HepG2 (cell line): Measurements from ENCODE around the gene IL1RAP. TPM values are rescaled to one million over a fixed set of nuclear protein-coding genes. Genes with fewer than 3 reads are reported as not detected.

Experiments
- CCAR2 ChIP-seq: fragments of 200-400 bp; formaldehyde crosslinking; optimal IDR thresholded peaks from 2 replicates; pipeline ENCODE3; 2018; ENCODE audit warnings: low read depth, mild to moderate bottlenecking, low read length, moderate library complexity
- CHD4 ChIP-seq: fragments of 200-600 bp; sonication (generic); IDR thresholded peaks from 2 replicates; pipeline ENCODE4 v1.7.0; 2017; ENCODE audit warnings: mild to moderate bottlenecking, low read length, borderline replicate concordance
- DMAP1 ChIP-seq: IDR thresholded peaks from 2 replicates; pipeline ENCODE4 v1.6.1; 2016
- EED ChIP-seq: sonication (generic); formaldehyde crosslinking; IDR thresholded peaks from 2 replicates; pipeline ENCODE4 v1.5.0; 2020; ENCODE audit warnings: mild to moderate bottlenecking, missing genetic modification reagents
- KLF11 ChIP-seq: IDR thresholded peaks from 2 replicates; pipeline ENCODE4 v1.6.1; 2016; ENCODE audit warnings: missing compliant biosample characterization
- KLF6 ChIP-seq: IDR thresholded peaks from 2 replicates; pipeline ENCODE4 v1.8.0; 2016; ENCODE audit warnings: missing biosample characterization, missing genetic modification reagents
- MED1 ChIP-seq: sonication (generic); formaldehyde crosslinking; IDR thresholded peaks from 2 replicates; pipeline ENCODE4 v1.4.0; 2020; ENCODE audit warnings: missing genetic modification reagents
- NKX3-1 ChIP-seq: sonication (generic); formaldehyde crosslinking; IDR thresholded peaks from 2 replicates; pipeline ENCODE4 v1.5.0; 2020; ENCODE audit warnings: missing genetic modification reagents
- SATB2 ChIP-seq: sonication (generic); formaldehyde crosslinking; IDR thresholded peaks from 2 replicates; pipeline ENCODE4 v1.5.0; 2020; ENCODE audit warnings: missing genetic modification reagents
- TBL1XR1 ChIP-seq: fragments of 150-350 bp; IDR thresholded peaks from 2 replicates; pipeline ENCODE4 v1.6.1; 2014; ENCODE audit warnings: borderline replicate concordance, low read length; ENCODE audit not compliant: partially characterized antibody
- ZNF24 ChIP-seq: fragments of 450-650 bp; IDR thresholded peaks from 2 replicates; pipeline ENCODE4 v1.6.1; 2017; ENCODE audit warnings: antibody characterized with exemption, mild to moderate bottlenecking
- ZNF329 ChIP-seq: sonication (generic); formaldehyde crosslinking; IDR thresholded peaks from 2 replicates; pipeline ENCODE4 v1.9.0; 2021; ENCODE audit warnings: low read depth, mild to moderate bottlenecking, missing genetic modification reagents
- ZNF333 ChIP-seq: sonication (generic); formaldehyde crosslinking; IDR thresholded peaks from 2 replicates; pipeline ENCODE4 v1.4.0; 2020; ENCODE audit warnings: mild to moderate bottlenecking, missing genetic modification reagents, borderline replicate concordance
- ZNF343 ChIP-seq: sonication (generic); formaldehyde crosslinking; IDR thresholded peaks from 2 replicates; pipeline ENCODE4 v1.4.0; 2020; ENCODE audit warnings: mild to moderate bottlenecking, missing genetic modification reagents
- ZNF382 ChIP-seq: sonication (generic); formaldehyde crosslinking; IDR thresholded peaks from 2 replicates; pipeline ENCODE4 v1.5.0; 2020; ENCODE audit warnings: missing genetic modification reagents, mild to moderate bottlenecking, borderline replicate concordance
- ZNF713 ChIP-seq: sonication (generic); formaldehyde crosslinking; IDR thresholded peaks from 2 replicates; pipeline ENCODE4 v1.4.0; 2020; ENCODE audit warnings: mild to moderate bottlenecking, missing genetic modification reagents
- ZNF775 ChIP-seq: sonication (generic); formaldehyde crosslinking; IDR thresholded peaks from 2 replicates; pipeline ENCODE4 v1.4.0; 2020; ENCODE audit warnings: missing genetic modification reagents, mild to moderate bottlenecking, moderate library complexity, borderline replicate concordance
- polyA plus RNA-seq, 8 experiments: library from polyadenylated mRNA; depleted of rRNA in 3 of 8; stranded (reverse) in 7 of 8; unstranded in 1 of 8; fragments of >200 nt; fragmentation: Illumina TruSeq in 4 of 8; extraction: Trizol in 4 of 8; gene quantifications; 2 replicates each; pipeline versions ENCODE4 v1.2.1 to v1.2.3, GENCODE V29; 2011 to 2016; ENCODE audit warnings: low read depth in 4 of 8, missing spikeins in 1 of 8, mixed read lengths in 1 of 8; ENCODE audit not compliant: insufficient read depth in 1 of 8
- total RNA-seq, 5 experiments: library from RNA; depleted of rRNA; stranded (reverse); fragments of >200 nt; fragmentation: Illumina TruSeq; extraction: Trizol; gene quantifications; 2 replicates each; pipeline ENCODE4 v1.2.3, GENCODE V29; 2016; ENCODE audit warnings: low read depth in 1 of 5
- TF ChIP-seq, protein P1 (sequence below): sonication (generic); formaldehyde crosslinking; IDR thresholded peaks from 2 replicates; pipeline ENCODE4 v1.4.0; 2020; ENCODE audit warnings: missing genetic modification reagents, mild to moderate bottlenecking, borderline replicate concordance
- TF ChIP-seq, protein P2 (sequence below): sonication (generic); formaldehyde crosslinking; IDR thresholded peaks from 2 replicates; pipeline ENCODE4 v1.4.0; 2020; ENCODE audit warnings: missing genetic modification reagents, borderline replicate concordance
- TF ChIP-seq, protein P3 (sequence below): sonication (generic); formaldehyde crosslinking; IDR thresholded peaks from 2 replicates; pipeline ENCODE4 v1.4.0; 2020; ENCODE audit warnings: mild to moderate bottlenecking, missing genetic modification reagents
- TF ChIP-seq, protein P4 (sequence below): sonication (generic); formaldehyde crosslinking; conservative IDR thresholded peaks from 2 replicates; pipeline ENCODE4 v1.4.0; 2020; ENCODE audit warnings: mild to moderate bottlenecking, missing genetic modification reagents, moderate library complexity

The IL1RAP gene
- total and polyA plus RNA-seq, 2 of the 13 experiments (the other 11 are each of a cell fraction or from before 2014, with no cell fraction given), result 18.3 to 54.9 TPM

DNA sequence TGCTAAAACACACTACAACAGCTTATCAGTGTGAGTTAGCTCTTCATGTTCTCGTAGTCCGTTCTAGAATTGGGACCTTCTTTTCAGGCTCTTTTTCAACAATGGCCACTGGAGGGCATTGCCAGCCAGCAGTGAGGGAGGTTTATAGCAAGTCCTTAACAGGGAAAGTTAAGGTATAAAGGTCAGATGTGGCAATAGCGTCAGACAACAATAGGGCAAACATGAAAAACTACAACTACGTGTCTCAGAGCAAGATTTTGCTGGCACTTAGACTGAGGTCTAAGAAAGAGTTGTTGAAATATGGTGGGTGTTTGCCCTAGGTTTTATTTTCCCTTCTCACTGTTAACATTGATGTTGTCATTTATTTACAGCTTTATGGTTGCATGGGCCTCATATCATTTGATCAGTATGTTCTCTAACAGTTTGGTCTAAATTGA, 187.2 kb downstream of the IL1RAP start (continued):
- TF ChIP-seq, protein P1, sequence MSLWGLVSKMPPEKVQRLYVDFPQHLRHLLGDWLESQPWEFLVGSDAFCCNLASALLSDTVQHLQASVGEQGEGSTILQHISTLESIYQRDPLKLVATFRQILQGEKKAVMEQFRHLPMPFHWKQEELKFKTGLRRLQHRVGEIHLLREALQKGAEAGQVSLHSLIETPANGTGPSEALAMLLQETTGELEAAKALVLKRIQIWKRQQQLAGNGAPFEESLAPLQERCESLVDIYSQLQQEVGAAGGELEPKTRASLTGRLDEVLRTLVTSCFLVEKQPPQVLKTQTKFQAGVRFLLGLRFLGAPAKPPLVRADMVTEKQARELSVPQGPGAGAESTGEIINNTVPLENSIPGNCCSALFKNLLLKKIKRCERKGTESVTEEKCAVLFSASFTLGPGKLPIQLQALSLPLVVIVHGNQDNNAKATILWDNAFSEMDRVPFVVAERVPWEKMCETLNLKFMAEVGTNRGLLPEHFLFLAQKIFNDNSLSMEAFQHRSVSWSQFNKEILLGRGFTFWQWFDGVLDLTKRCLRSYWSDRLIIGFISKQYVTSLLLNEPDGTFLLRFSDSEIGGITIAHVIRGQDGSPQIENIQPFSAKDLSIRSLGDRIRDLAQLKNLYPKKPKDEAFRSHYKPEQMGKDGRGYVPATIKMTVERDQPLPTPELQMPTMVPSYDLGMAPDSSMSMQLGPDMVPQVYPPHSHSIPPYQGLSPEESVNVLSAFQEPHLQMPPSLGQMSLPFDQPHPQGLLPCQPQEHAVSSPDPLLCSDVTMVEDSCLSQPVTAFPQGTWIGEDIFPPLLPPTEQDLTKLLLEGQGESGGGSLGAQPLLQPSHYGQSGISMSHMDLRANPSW (CRISPR knock-in tag), result no peak
- TF ChIP-seq ZNF333 (no peak), DMAP1 (CRISPR knock-in tag) (no peak), ZNF343 (no peak), ZNF382 (CRISPR knock-in tag) (no peak), MED1 (CRISPR knock-in tag) (peak; percentile 62; the same call in 1 of the 2 replicates), KLF6 (CRISPR knock-in tag) (no peak), ZNF24 (no peak), ZNF713 (CRISPR knock-in tag) (no peak), SATB2 (CRISPR knock-in tag) (no peak), ZNF775 (CRISPR knock-in tag) (no peak), KLF11 (CRISPR knock-in tag) (no peak), CHD4 (no peak), CCAR2 (no peak), ZNF329 (CRISPR knock-in tag) (no peak), NKX3-1 (CRISPR knock-in tag) (no peak), EED (no peak), TBL1XR1 (no peak)
- TF ChIP-seq, protein P2, sequence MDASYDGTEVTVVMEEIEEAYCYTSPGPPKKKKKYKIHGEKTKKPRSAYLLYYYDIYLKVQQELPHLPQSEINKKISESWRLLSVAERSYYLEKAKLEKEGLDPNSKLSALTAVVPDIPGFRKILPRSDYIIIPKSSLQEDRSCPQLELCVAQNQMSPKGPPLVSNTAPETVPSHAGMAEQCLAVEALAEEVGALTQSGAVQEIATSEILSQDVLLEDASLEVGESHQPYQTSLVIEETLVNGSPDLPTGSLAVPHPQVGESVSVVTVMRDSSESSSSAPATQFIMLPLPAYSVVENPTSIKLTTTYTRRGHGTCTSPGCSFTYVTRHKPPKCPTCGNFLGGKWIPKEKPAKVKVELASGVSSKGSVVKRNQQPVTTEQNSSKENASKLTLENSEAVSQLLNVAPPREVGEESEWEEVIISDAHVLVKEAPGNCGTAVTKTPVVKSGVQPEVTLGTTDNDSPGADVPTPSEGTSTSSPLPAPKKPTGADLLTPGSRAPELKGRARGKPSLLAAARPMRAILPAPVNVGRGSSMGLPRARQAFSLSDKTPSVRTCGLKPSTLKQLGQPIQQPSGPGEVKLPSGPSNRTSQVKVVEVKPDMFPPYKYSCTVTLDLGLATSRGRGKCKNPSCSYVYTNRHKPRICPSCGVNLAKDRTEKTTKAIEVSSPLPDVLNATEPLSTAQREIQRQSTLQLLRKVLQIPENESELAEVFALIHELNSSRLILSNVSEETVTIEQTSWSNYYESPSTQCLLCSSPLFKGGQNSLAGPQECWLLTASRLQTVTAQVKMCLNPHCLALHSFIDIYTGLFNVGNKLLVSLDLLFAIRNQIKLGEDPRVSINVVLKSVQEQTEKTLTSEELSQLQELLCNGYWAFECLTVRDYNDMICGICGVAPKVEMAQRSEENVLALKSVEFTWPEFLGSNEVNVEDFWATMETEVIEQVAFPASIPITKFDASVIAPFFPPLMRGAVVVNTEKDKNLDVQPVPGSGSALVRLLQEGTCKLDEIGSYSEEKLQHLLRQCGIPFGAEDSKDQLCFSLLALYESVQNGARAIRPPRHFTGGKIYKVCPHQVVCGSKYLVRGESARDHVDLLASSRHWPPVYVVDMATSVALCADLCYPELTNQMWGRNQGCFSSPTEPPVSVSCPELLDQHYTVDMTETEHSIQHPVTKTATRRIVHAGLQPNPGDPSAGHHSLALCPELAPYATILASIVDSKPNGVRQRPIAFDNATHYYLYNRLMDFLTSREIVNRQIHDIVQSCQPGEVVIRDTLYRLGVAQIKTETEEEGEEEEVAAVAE, result peak; percentile 45; the same call in 1 of the 2 replicates
- TF ChIP-seq, protein P3, sequence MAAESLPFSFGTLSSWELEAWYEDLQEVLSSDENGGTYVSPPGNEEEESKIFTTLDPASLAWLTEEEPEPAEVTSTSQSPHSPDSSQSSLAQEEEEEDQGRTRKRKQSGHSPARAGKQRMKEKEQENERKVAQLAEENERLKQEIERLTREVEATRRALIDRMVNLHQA (CRISPR knock-in tag), result no peak
- TF ChIP-seq, protein P4, sequence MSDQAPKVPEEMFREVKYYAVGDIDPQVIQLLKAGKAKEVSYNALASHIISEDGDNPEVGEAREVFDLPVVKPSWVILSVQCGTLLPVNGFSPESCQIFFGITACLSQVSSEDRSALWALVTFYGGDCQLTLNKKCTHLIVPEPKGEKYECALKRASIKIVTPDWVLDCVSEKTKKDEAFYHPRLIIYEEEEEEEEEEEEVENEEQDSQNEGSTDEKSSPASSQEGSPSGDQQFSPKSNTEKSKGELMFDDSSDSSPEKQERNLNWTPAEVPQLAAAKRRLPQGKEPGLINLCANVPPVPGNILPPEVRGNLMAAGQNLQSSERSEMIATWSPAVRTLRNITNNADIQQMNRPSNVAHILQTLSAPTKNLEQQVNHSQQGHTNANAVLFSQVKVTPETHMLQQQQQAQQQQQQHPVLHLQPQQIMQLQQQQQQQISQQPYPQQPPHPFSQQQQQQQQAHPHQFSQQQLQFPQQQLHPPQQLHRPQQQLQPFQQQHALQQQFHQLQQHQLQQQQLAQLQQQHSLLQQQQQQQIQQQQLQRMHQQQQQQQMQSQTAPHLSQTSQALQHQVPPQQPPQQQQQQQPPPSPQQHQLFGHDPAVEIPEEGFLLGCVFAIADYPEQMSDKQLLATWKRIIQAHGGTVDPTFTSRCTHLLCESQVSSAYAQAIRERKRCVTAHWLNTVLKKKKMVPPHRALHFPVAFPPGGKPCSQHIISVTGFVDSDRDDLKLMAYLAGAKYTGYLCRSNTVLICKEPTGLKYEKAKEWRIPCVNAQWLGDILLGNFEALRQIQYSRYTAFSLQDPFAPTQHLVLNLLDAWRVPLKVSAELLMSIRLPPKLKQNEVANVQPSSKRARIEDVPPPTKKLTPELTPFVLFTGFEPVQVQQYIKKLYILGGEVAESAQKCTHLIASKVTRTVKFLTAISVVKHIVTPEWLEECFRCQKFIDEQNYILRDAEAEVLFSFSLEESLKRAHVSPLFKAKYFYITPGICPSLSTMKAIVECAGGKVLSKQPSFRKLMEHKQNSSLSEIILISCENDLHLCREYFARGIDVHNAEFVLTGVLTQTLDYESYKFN, result peak; percentile 81
